ENCODE data around the gene MBTD1. TPM values are rescaled to one million over a fixed set of nuclear protein-coding genes. Genes with fewer than 3 reads are reported as not detected.

The MBTD1 gene
- total and polyA plus RNA-seq, 10 of the 15 experiments (the other 5 are each of a cell fraction or from before 2014, with no cell fraction given), result 1.3 to 16.7 (median 9.5) TPM

DNA sequence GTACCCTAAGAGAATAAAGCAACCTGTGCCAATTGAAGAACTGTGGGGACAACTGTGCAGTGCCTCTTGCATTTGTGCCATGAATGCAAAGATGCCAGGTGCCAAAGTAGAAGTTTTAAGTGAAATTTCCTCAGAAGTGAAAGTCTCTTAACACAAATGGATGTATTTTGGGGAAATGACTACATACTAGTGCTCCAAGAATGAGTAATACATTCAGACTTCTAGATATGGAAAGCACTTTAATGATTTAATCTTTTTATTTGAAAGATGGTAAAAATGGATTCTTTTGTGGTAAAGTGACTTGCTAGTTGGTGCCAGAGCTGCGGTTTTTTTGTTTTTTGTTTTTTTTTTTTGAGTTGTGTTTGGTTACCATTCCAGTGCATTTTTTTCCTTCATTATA lies 15.5 kb upstream of the MBTD1 start:
- Histone ChIP-seq H3K4me3 (no peak overlapping the region), H3K4me2 (ENCODE audit: control insufficient read depth, insufficient read depth) (no peak overlapping the region), H3K4me1 (ENCODE audit: control insufficient read depth, insufficient read depth, low read length) (no peaks in the 10 kb centered on the region), H3K27me3 (replicated peaks in 1 of 2; ENCODE audit: control insufficient read depth in 2 of 2, insufficient read depth in 2 of 2, low read length in 1 of 2) (no peaks in the 10 kb centered on the region), H3K79me2 (ENCODE audit: control insufficient read depth, insufficient read depth, low read length) (no peaks in the 10 kb centered on the region; the same call in none of the 2 replicates), H2AFZ (ENCODE audit: control insufficient read depth, low read depth, low read length) (no peak overlapping the region), H4K20me1 (ENCODE audit: control insufficient read depth, insufficient read depth) (no peaks in the 10 kb centered on the region), H3K36me3 (ENCODE audit: control insufficient read depth in 2 of 2, insufficient read depth in 2 of 2, low read length in 1 of 2) (peaks cover 9 to 44% of the 10 kb centered on the region in 2 experiments), H3K9ac (ENCODE audit: control insufficient read depth, insufficient read depth, low read length) (no peak overlapping the region), H3K27ac (ENCODE audit: control insufficient read depth, insufficient read depth) (no peak overlapping the region), H3K9me3 (replicated peaks; ENCODE audit: control insufficient read depth, insufficient read depth, low read length) (no peaks in the 10 kb centered on the region)
- FAIRE-seq, result no peak
- no TSS peak for BruUV-seq (replicated peaks)
- in situ Hi-C loops (cut with MboI) (no loop called here), intact Hi-C loops (cut with micrococcal nuclease; ENCODE audit: unreplicated experiment) (no loop called here)
- WGBS (ENCODE audit: insufficient coverage, insufficient replicate concordance, low lambda C conversion rate, missing lambda C conversion rate), result 58% methylated on average over 1 of the region's 1 CpG
- TF ChIP-seq CHD2 (IDR thresholded peaks at IDR 0.05; ENCODE audit: borderline replicate concordance, low read depth, low read length), result no peak
- no peak for TF ChIP-seq TAF1 (IDR thresholded peaks at IDR 0.05; ENCODE audit: borderline replicate concordance, low read depth, low read length)
- peak; percentile 67 for TF ChIP-seq JUNB (IDR thresholded peaks at IDR 0.05)
- TF ChIP-seq FOXK2 (IDR thresholded peaks at IDR 0.05), result no peak
- TF ChIP-seq TCF12 (IDR thresholded peaks at IDR 0.05; ENCODE audit: low read depth, low read length), result no peak
- TF ChIP-seq, protein P1, sequence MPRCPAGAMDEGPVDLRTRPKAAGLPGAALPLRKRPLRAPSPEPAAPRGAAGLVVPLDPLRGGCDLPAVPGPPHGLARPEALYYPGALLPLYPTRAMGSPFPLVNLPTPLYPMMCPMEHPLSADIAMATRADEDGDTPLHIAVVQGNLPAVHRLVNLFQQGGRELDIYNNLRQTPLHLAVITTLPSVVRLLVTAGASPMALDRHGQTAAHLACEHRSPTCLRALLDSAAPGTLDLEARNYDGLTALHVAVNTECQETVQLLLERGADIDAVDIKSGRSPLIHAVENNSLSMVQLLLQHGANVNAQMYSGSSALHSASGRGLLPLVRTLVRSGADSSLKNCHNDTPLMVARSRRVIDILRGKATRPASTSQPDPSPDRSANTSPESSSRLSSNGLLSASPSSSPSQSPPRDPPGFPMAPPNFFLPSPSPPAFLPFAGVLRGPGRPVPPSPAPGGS (IDR thresholded peaks at IDR 0.05; ENCODE audit: borderline replicate concordance, insufficient read depth, low read depth, low read length, poor library complexity, severe bottlenecking), result no peak
- TF ChIP-seq MTA3 (IDR thresholded peaks at IDR 0.05; ENCODE audit: borderline replicate concordance, low read length), result no peak
- TF ChIP-seq SMAD1 (IDR thresholded peaks at IDR 0.05; ENCODE audit: low read depth, partially characterized antibody), result no peak
- peak; percentile 73 for TF ChIP-seq MEF2A (IDR thresholded peaks at IDR 0.05; ENCODE audit: insufficient read depth, low read depth, low read length)
- no peak for TF ChIP-seq ZNF274 (IDR thresholded peaks at IDR 0.05; ENCODE audit: insufficient read depth, insufficient read length)
- ChIA-PET POLR2A (no interaction called here), CTCF (no interaction called here), RAD21 (ENCODE audit: unreplicated experiment) (no interaction called here), SMC1A (ENCODE audit: uncharacterized antibody, unreplicated experiment) (no interaction called here)
- no peak for ATAC-seq
- DNase-seq (ENCODE audit: low read depth, low spot score), result no peak

All from GM12878 (cell line).